Measurements from ENCODE around the gene LHFPL2. TPM values are rescaled to one million over a fixed set of nuclear protein-coding genes. Genes with fewer than 3 reads are reported as not detected.
A peak's percentile ranks its signal among the peaks of the same experiment; 100 is the strongest.

The LHFPL2 gene
- total RNA-seq, 2 donors from 2014 or later = 15.5 to 18.7 TPM

- Histone ChIP-seq H3K27ac (no peak overlapping the region), H3K4me3 (no peak overlapping the region), H3K36me3 (replicated peaks in 1 of 2; ENCODE audit: insufficient read depth in 1 of 2, low read depth in 2 of 2) (no peaks in the 10 kb centered on the region), H3K4me1 (peaks cover 17% of the 10 kb centered on the region), H3K27me3 (no peaks in the 10 kb centered on the region), H3K9me3 (no peaks in the 10 kb centered on the region)
- ATAC-seq = no peak
- 84 to 97% methylated on average over 2 of the region's 2 CpGs for whole genome bisulfite sequencing, 2 donors
- TF ChIP-seq CTCF (IDR thresholded peaks at IDR 0.05) (no peak), POLR2A (IDR thresholded peaks at IDR 0.05) (no peak)
- no peak for DNase-seq
- intact Hi-C loops (cut with DNase I) = no loop called here
These were observed 148.5 kb downstream of the LHFPL2 start for GRCh38 chr5:78500028-78500427.

DNA sequence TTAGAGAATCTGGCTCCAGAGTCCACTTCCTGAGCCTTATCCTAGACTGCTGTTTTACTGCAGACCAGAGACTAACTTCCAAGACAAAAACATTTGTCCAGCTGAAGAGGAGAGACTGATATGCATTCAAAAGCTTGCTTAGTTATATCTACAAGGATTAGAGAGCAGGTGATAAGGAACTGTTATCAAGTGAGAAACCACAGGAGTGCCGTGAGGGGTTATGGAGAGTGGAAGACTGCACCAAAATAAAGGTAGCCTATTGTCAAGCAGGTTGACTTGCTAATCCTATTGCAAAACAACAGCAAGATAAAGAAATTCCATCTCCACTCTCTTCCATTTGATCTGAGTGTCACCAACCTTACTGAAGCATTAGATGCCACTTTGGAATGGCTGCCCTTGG lies 149.1 kb downstream of the LHFPL2 start:
- WGBS, 2 donors = 37 to 42% methylated on average over 1 of the region's 1 CpG
- ATAC-seq = no peak
- intact Hi-C loops (cut with DNase I) = no loop called here
- Histone ChIP-seq H3K27ac (no peak overlapping the region), H3K4me1 (peaks cover 12% of the 10 kb centered on the region), H3K27me3 (no peaks in the 10 kb centered on the region), H3K9me3 (no peaks in the 10 kb centered on the region), H3K36me3 (replicated peaks in 1 of 2; ENCODE audit: insufficient read depth in 1 of 2, low read depth in 2 of 2) (no peaks in the 10 kb centered on the region), H3K4me3 (no peak overlapping the region)
- DNase-seq = no peak
- no peak for TF ChIP-seq CTCF (IDR thresholded peaks at IDR 0.05)
- TF ChIP-seq POLR2A (IDR thresholded peaks at IDR 0.05) = no peak

DNA sequence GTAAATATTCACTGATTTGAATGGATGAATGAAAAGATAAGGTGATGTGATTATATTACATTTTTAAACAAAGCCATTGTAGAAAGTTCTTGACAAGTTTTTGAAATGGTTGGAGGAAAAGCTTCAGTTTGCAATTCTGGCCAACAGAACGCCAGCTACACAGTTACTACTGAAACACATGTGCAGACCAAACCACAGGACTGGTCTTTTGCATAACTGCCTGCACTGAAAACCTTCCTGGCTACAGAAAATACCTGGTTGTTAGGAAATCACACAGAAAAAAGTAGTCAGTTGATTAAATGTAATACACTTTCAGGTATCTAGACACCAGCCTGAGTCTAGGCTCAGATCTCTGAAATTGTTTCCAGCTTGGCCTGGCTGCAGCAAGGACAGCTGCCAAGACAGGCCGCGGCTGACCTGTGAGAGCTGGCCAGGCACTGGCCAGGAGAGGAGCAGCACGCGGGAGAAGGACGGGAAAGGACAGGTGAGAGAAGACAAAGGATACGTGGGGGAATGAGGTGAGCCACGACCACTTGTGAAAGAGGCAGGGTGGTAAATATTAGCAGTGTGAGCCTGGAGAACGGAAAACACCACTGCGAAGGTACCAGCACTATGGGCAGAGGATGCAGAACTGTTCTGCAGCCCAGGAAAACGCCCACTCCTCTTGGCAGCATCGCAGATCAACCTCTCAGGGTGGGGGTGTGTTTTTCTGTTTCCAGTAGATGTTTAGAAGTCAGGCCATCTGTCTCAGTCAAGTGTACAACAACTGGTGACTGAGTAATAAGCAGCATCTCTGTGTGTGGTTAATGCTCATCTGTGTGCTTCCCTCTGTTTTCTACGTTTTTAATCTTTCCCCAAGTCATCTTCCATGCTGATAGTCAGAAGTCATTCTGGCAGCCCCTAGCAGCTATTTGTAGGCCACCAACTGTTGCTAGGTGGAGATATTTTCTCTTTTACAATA lies 150.7 kb downstream of the LHFPL2 start:
- peaks cover 9% of the 10 kb centered on the region for H3K4me1 ChIP-seq
- no peaks in the 10 kb centered on the region for H3K36me3 ChIP-seq (replicated peaks in 1 of 2; ENCODE audit: insufficient read depth in 1 of 2, low read depth in 2 of 2)
- DNase-seq (peak in 2 of 4 donors; percentile 29 to 47), ATAC-seq (peak; percentile 47)
- no peak overlapping the region for H3K4me3 ChIP-seq
- no peaks in the 10 kb centered on the region for H3K9me3 ChIP-seq
- intact Hi-C loops (cut with DNase I) = no loop called here
- H3K27ac ChIP-seq = no peak overlapping the region
- no peaks in the 10 kb centered on the region for H3K27me3 ChIP-seq
- WGBS, 2 donors = 43% methylated on average over 13 of the region's 13 CpGs
- no peak for TF ChIP-seq POLR2A (IDR thresholded peaks at IDR 0.05)
- TF ChIP-seq CTCF (IDR thresholded peaks at IDR 0.05) = no peak

DNA sequence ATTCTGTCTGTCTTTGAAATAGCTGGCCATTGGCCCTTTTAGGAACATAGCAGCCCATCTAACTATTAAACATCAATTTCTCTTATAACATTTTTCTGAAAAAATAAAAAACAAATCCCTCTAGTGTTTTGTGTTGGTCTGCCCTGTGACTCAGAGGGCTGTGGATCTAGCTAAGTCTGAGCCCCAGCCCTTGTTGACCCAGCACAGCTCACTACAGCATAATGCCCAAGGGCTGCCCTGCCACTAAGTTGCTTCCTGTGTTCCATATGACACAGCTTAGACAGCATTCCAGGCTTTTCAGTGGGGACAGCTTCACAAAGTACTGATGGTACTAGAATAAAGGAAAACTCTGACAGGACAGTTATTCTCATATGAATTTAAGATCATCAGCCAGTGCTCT lies 152.2 kb downstream of the LHFPL2 start:
- no peak for ATAC-seq
- intact Hi-C loops (cut with DNase I) = no loop called here
- no peaks in the 10 kb centered on the region for H3K9me3 ChIP-seq
- H3K27ac ChIP-seq = no peak overlapping the region
- peaks cover 9% of the 10 kb centered on the region for H3K4me1 ChIP-seq
- TF ChIP-seq CTCF (IDR thresholded peaks at IDR 0.05) (no peak), POLR2A (IDR thresholded peaks at IDR 0.05) (no peak)
- H3K4me3 ChIP-seq = no peak overlapping the region
- no peaks in the 10 kb centered on the region for H3K27me3 ChIP-seq
- no peaks in the 10 kb centered on the region for H3K36me3 ChIP-seq (replicated peaks in 1 of 2; ENCODE audit: insufficient read depth in 1 of 2, low read depth in 2 of 2)
- DNase-seq = no peak

- H3K27ac ChIP-seq = no peak overlapping the region
- no peaks in the 10 kb centered on the region for H3K36me3 ChIP-seq (replicated peaks in 1 of 2; ENCODE audit: insufficient read depth in 1 of 2, low read depth in 2 of 2)
- no peak for TF ChIP-seq CTCF (IDR thresholded peaks at IDR 0.05)
- no peak for TF ChIP-seq POLR2A (IDR thresholded peaks at IDR 0.05)
- peaks cover 9% of the 10 kb centered on the region for H3K4me1 ChIP-seq
- intact Hi-C loops (cut with DNase I) = no loop called here
- H3K4me3 ChIP-seq = no peak overlapping the region
- H3K27me3 ChIP-seq = no peaks in the 10 kb centered on the region
- H3K9me3 ChIP-seq = no peaks in the 10 kb centered on the region
- ATAC-seq (no peak), DNase-seq (no peak)
- 72% methylated on average over 6 of the region's 6 CpGs for WGBS, 2 donors
These were observed 152.8 kb downstream of the LHFPL2 start for GRCh38 chr5:78495800-78496199.

Measured in body of pancreas (tissue), 4 donors.